Keratinocyte (primary cell): ENCODE measurements around the gene PRR23E. TPM values are rescaled to one million over a fixed set of nuclear protein-coding genes. Genes with fewer than 3 reads are reported as not detected.

ENCODE experiments used
- DNase-seq: peaks from one replicate; pipeline ENCODE4 v3.0.0-alpha.2; 2011; ENCODE audit warnings: low read depth, missing footprints, low spot score
- FAIRE-seq: peaks from 2 replicates; lab custom pipeline; 2011; peaks lifted over from hg19 to GRCh38; lab: Jason Lieb, UNC
- H2AFZ ChIP-seq: 2 replicates; pipeline ENCODE4 v1.6.0; 2012; ENCODE audit warnings: low read length, control low read depth, inconsistent platforms; ENCODE audit not compliant: control insufficient read depth
- H3K27ac ChIP-seq: 2 replicates; pipeline ENCODE4 v1.5.1; 2011; ENCODE audit warnings: low read length; ENCODE audit not compliant: control insufficient read depth, insufficient read depth
- H3K27me3 ChIP-seq: 3 replicates; pipeline ENCODE4 v1.6.0; 2011; ENCODE audit warnings: low read length; ENCODE audit not compliant: control insufficient read depth, insufficient read depth; ENCODE audit errors: extremely low read depth
- H3K36me3 ChIP-seq, 2 experiments: 2 replicates in 1 of 2; 3 replicates in 1 of 2; pipeline ENCODE4 v1.5.1; 2011; ENCODE audit warnings: low read length in 2 of 2, mild to moderate bottlenecking in 1 of 2; ENCODE audit not compliant: control insufficient read depth in 2 of 2, insufficient read depth in 2 of 2; ENCODE audit errors: extremely low read depth in 1 of 2
- H3K4me1 ChIP-seq: 3 replicates; pipeline ENCODE4 v1.5.1; 2011; ENCODE audit warnings: low read length; ENCODE audit not compliant: control insufficient read depth, insufficient read depth; ENCODE audit errors: extremely low read depth
- H3K4me2 ChIP-seq: 3 replicates; pipeline ENCODE4 v1.6.0; 2011; ENCODE audit warnings: low read depth, low read length; ENCODE audit not compliant: control insufficient read depth, insufficient read depth; ENCODE audit errors: extremely low read depth
- H3K4me3 ChIP-seq, 3 experiments: fragments of 200-600 bp in 1 of 3; sonication (generic) in 1 of 3; 2 replicates in 2 of 3; 3 replicates in 1 of 3; pipeline ENCODE4 v1.5.1; 2011 to 2016; ENCODE audit warnings: low read length in 3 of 3, mild to moderate bottlenecking in 3 of 3, control low read depth in 2 of 3, inconsistent platforms in 1 of 3, low read depth in 1 of 3, mixed read lengths in 1 of 3, mixed run types in 1 of 3, moderate library complexity in 1 of 3; ENCODE audit not compliant: control insufficient read depth in 2 of 3, insufficient read depth in 2 of 3; ENCODE audit errors: extremely low read depth in 1 of 3
- H3K79me2 ChIP-seq: 2 replicates; pipeline ENCODE4 v1.6.0; 2012; ENCODE audit warnings: low read length; ENCODE audit not compliant: control insufficient read depth, insufficient read depth
- H3K9ac ChIP-seq: 3 replicates; pipeline ENCODE4 v1.6.0; 2011; ENCODE audit warnings: low read length; ENCODE audit not compliant: control insufficient read depth, insufficient read depth; ENCODE audit errors: extremely low read depth
- H3K9me1 ChIP-seq: 3 replicates; pipeline ENCODE4 v1.6.0; 2011; ENCODE audit warnings: low read length; ENCODE audit not compliant: control insufficient read depth, insufficient read depth; ENCODE audit errors: extremely low read depth
- H3K9me3 ChIP-seq: 2 replicates; pipeline ENCODE4 v1.5.1; 2012; ENCODE audit warnings: low read depth, low read length; ENCODE audit not compliant: control insufficient read depth
- H4K20me1 ChIP-seq: 3 replicates; pipeline ENCODE4 v1.6.0; 2011; ENCODE audit warnings: low read length; ENCODE audit not compliant: control insufficient read depth, insufficient read depth; ENCODE audit errors: extremely low read depth
- EZH2 ChIP-seq: IDR thresholded peaks from one replicate; pipeline ENCODE4 v1.6.1; 2012; ENCODE audit warnings: inconsistent platforms, mild to moderate bottlenecking, low read length, moderate library complexity
- dilution Hi-C: fragments of 300-500 bp; cut with MboI; formaldehyde crosslinking; loops from one replicate; pipeline ENCODE4 v1.7.0; 2020; ENCODE audit warnings: low sequenced_read_pairs; ENCODE audit not compliant: extremely low pct_ligation_motif_present
- polyA plus RNA-seq, 5 experiments: library from polyadenylated mRNA; depleted of rRNA in 3 of 5; stranded (reverse) in 3 of 5; stranded (forward) in 1 of 5; unstranded in 1 of 5; fragments of >200 nt; gene quantifications; 1 replicate in 1 of 5; 2 replicates in 3 of 5; 3 replicates in 1 of 5; pipeline versions ENCODE4 v1.2.1 to v1.2.3, GENCODE V29; 2011 to 2012; ENCODE audit warnings: missing spikeins in 2 of 5, low read depth in 1 of 5, low replicate concordance in 1 of 5
- TF ChIP-seq, protein P1 (sequence below), 3 experiments: IDR thresholded peaks in 1 of 3; conservative IDR thresholded peaks in 1 of 3; optimal IDR thresholded peaks in 1 of 3; 2 replicates in 2 of 3; 3 replicates in 1 of 3; pipeline versions ENCODE3 to v1.5.1; 2011; ENCODE audit warnings: low read length in 3 of 3, mild to moderate bottlenecking in 3 of 3, moderate library complexity in 2 of 3, control low read depth in 1 of 3, inconsistent platforms in 1 of 3; ENCODE audit not compliant: insufficient read depth in 2 of 3; ENCODE audit errors: extremely low read depth in 1 of 3

Gene PRR23E
- polyA plus RNA-seq, 1 donor (not counting 4 experiments of a cell fraction or from before 2014, with no cell fraction given): not detected

DNA sequence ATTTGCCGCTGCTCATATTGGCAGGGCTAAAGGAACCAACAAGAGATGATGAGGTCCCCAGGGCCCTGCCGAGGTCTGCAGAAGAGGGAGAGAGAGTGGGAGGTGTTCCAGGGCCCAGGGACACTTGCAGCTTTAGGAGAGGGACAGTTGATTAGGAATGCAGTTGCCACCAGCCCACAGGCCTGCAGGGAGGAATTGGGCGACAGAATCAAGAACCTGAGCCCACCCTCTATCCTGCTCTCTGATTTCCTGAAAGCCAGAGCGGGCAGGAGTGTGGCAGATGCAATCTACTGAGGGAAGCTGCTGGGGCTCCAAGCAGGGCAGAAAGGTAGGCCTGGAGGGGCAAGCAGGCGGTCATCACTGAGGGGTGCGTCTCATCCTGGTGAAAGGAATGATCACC, 12.1 kb upstream of the PRR23E start:
- H3K9me3 ChIP-seq: no peaks in the 10 kb centered on the region
- H3K27me3 ChIP-seq: peaks cover 4% of the 10 kb centered on the region
- no peak overlapping the region for H3K4me3 ChIP-seq
- DNase-seq (no peak), FAIRE-seq (no peak)
- H4K20me1 ChIP-seq: no peaks in the 10 kb centered on the region
- no peaks in the 10 kb centered on the region for H3K79me2 ChIP-seq
- H3K4me2 ChIP-seq: no peak overlapping the region
- H3K4me1 ChIP-seq: no peaks in the 10 kb centered on the region
- no peaks in the 10 kb centered on the region for H3K36me3 ChIP-seq
- dilution Hi-C loops: no loop called here
- TF ChIP-seq, protein P1, sequence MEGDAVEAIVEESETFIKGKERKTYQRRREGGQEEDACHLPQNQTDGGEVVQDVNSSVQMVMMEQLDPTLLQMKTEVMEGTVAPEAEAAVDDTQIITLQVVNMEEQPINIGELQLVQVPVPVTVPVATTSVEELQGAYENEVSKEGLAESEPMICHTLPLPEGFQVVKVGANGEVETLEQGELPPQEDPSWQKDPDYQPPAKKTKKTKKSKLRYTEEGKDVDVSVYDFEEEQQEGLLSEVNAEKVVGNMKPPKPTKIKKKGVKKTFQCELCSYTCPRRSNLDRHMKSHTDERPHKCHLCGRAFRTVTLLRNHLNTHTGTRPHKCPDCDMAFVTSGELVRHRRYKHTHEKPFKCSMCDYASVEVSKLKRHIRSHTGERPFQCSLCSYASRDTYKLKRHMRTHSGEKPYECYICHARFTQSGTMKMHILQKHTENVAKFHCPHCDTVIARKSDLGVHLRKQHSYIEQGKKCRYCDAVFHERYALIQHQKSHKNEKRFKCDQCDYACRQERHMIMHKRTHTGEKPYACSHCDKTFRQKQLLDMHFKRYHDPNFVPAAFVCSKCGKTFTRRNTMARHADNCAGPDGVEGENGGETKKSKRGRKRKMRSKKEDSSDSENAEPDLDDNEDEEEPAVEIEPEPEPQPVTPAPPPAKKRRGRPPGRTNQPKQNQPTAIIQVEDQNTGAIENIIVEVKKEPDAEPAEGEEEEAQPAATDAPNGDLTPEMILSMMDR (optimal IDR thresholded peaks at IDR 0.05 in 1 of 3, IDR thresholded peaks at IDR 0.05 in 1 of 3, conservative IDR thresholded peaks at IDR 0.05 in 1 of 3; ENCODE audit: extremely low read depth in 1 of 3, insufficient read depth in 2 of 3, low read length in 3 of 3): no peak
- TF ChIP-seq EZH2: no peak
- no peak overlapping the region for H2AFZ ChIP-seq
- no peak overlapping the region for H3K27ac ChIP-seq
- H3K9ac ChIP-seq: no peak overlapping the region
- H3K9me1 ChIP-seq: no peaks in the 10 kb centered on the region

DNA sequence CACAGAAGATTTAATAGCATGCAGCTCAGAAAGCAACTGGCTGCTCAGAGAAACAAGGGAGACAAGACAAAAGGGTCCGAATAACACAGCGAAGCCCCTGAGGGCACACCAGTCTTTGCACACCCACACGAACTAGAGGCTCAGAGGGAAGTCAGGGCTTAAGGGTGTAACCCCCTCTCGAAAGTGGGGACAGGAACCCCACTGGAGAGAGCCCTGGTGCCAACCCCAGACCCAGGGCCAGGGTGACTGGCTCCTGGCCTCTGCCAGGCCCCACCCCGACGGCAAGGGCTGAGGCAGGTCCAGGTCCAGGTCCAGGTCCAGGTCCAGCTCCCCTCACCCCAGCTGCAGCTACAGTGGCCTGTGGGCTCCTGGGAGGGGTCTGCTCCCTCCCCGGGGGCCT, 10.5 kb upstream of the PRR23E start:
- no peaks in the 10 kb centered on the region for H4K20me1 ChIP-seq
- DNase-seq: no peak
- H3K9me3 ChIP-seq: no peaks in the 10 kb centered on the region
- H3K4me2 ChIP-seq: no peak overlapping the region
- H3K36me3 ChIP-seq: no peaks in the 10 kb centered on the region
- H3K4me3 ChIP-seq: no peak overlapping the region
- H2AFZ ChIP-seq: no peak overlapping the region
- FAIRE-seq: no peak
- no peak for TF ChIP-seq EZH2
- TF ChIP-seq, protein P1 (optimal IDR thresholded peaks at IDR 0.05 in 1 of 3, IDR thresholded peaks at IDR 0.05 in 1 of 3, conservative IDR thresholded peaks at IDR 0.05 in 1 of 3; ENCODE audit: extremely low read depth in 1 of 3, insufficient read depth in 2 of 3, low read length in 3 of 3): no peak
- H3K9ac ChIP-seq: no peak overlapping the region
- no peaks in the 10 kb centered on the region for H3K4me1 ChIP-seq
- H3K27me3 ChIP-seq: peaks cover 4% of the 10 kb centered on the region
- no peaks in the 10 kb centered on the region for H3K79me2 ChIP-seq
- H3K27ac ChIP-seq: no peak overlapping the region
- no peaks in the 10 kb centered on the region for H3K9me1 ChIP-seq
- dilution Hi-C loops: no loop called here
